Measurements from ENCODE around the gene NEK6.
"Not testable (repeated sequence)": the region's sequence is repeated elsewhere in the genome, so short reads cannot be mapped to it uniquely, and the experiment has no call there.

NEK6 gene

DNA sequence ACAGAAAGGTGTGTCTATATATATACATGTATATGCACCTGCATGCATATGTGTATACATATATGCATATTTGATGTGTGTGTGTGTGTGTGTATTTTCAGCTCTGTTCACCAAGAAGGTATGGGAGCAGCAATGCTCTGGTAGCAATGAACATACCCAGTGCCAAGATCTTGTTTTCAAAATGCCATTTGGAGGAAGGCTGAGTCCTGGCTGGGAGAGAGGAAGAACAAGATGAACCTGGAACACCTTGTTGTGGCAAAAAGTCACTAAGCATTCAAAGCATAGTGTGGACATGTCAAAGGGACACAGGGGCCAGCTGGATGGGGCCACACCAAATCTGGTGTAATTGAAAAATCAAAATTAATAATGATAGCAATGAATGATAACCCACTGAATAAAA, 31.8 kb upstream of the NEK6 start:
- no peak for DNase-seq (ENCODE audit: extremely low read depth in 1 of 2, low read depth in 1 of 2)

DNA sequence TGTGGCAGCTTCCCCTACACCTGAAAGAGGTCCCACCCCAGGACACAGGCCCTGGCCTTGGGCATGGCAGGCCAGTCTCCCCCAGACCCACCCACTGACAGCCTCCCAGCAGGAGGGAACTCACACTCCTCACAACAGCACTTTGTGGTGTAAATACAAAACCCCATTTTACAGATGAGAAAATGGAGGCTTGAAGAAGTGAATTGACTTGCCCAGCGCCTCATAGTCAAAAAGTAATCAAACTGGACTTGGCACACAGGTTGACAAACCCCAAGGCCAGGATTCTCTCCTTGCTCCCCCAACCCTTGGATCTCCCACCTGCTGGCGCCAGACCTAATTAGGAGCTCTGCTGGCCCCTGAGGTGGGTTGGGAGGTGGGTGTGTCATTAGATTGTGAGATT, 29.2 kb upstream of the NEK6 start:
- DNase-seq (ENCODE audit: extremely low read depth in 1 of 2, low read depth in 1 of 2), result no peak

DNA sequence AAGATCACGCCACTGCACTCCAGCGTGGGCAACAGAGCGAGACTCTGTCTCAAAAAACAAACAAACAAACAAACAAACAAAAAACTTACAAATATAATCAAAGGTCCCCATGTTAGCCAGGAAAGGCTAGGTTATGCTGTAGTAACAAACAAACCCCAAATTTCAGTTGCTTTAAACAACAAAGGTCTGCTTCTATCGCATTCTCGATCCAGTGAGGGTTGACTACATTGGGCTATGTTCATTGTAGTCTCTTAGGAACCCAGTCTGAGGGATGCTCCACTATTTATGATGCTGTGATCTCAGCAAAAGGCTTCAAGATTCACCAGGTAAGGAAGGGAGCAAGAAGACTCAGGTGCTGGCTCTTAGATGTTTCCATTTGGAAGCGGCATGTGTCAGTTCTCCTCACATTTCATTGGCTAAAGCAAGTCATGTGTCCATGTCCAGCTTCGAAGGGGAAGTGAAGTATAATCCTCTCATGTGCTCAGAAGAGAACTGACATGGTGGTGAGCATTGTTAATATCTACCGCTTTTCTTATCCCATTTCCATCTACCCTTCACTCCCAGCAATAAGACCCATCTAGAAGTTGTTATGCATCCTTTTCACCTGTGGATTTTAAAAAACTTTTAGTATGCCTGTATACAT, 26.5 kb upstream of the NEK6 start:
- DNase-seq (ENCODE audit: extremely low read depth in 1 of 2, low read depth in 1 of 2), result no peak

DNA sequence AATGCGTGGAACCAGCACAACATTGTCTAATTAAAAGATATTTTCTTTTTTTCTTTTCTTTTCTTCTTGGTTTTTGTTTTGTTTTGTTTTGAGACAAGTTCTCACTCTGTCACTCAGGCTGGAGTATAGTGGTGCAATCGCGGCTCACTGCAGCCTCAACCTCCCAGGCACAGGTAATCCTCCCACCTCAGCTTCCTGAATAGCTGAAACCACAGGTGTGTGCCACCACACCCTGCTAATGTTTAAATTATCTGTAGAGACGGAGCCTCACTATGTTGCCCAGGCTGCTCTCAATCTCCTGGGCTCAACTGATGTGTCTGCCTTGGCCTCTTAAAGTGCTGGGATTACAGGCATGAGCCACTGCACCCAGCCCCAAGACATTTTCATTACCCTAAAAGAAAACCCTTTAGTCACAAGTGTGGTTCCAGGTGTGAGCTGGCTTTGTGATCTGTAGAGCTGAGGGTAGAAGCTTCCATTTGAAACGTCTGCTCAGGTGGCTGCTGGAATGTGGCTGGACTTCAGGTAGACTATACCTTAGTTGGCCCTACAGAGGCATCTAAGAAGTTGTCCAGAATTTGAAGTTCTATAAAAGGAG, 19.1 kb upstream of the NEK6 start:
- DNase-seq (ENCODE audit: extremely low read depth in 1 of 2, low read depth in 1 of 2), result no peak

- DNase-seq (ENCODE audit: extremely low read depth in 1 of 2, low read depth in 1 of 2), result no peak
These were observed 18.3 kb upstream of the NEK6 start for GRCh38 chr9:124239249-124240073.

GRCh38 chr9:124242331-124243194, 15.2 kb upstream of the NEK6 start:
- DNase-seq (ENCODE audit: extremely low read depth in 1 of 2, low read depth in 1 of 2), result no peak

- DNase-seq (ENCODE audit: extremely low read depth in 1 of 2, low read depth in 1 of 2), result not testable (repeated sequence)
These were observed 10.4 kb upstream of the NEK6 start for GRCh38 chr9:124247393-124247792.

GRCh38 chr9:124248066-124248465, 9.7 kb upstream of the NEK6 start:
- no peak for DNase-seq (ENCODE audit: extremely low read depth in 1 of 2, low read depth in 1 of 2)

DNA sequence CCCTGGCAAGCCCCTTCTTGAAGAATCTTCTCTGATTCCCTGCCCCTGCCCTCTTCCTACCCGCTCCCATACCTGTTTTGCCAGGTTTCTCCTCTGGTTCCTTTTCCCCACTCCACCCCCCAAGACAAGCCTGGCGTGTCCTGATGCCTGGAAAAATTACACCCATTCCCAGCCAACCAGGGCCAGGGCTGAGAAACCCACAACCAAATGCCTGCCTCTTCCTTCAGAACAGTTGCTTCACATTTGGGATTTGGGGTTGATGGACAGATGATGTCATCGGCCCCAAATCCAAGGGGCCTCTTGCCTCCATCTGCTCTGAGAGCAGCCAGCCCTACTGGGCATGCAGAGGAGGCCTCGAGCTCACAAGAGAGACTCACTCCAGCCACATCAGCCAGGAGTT, 8.8 kb upstream of the NEK6 start:
- DNase-seq (ENCODE audit: extremely low read depth in 1 of 2, low read depth in 1 of 2), result no peak

- no peak for DNase-seq (ENCODE audit: extremely low read depth in 1 of 2, low read depth in 1 of 2)
These were observed 6.5 kb upstream of the NEK6 start for GRCh38 chr9:124251204-124251603.

DNA sequence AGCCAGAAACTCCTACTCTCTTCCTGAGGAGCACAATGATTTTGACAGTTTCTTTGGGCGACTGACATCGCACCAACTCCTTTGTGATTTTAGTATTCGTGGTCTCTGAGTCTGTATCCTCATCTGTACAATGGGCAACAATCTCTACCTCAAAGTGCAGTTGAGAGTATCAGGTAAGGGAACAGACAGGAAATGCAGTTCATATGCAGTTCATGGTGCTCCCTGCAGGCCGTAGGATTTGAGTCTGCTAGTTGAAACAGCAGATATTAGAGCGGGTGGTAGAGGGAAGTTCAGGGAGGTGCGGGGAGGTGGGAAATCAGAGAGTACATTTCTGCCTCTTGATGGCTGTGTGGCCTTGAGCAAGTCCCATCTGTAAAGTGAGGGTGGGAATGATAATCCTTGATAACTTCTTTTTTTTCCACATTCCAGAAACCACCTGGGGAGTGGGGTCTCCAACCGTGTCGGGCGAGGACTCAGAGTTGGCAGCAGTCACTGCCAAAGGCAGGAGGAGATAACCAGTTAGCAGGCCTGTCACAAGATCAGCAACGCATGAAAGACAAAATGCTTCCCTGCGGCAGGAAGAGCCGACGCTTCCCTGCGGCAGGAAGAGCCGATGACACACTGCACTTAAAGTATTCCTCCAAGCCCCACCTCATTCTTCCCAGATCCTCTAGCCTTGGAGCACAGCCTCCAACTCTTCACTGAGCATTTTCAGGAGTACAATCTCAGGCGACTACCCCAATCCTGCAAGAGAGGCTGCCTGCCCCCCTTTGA, 6.0 kb upstream of the NEK6 start:
- DNase-seq (ENCODE audit: extremely low read depth in 1 of 2, low read depth in 1 of 2), result no peak

- DNase-seq (ENCODE audit: extremely low read depth in 1 of 2, low read depth in 1 of 2), result not testable (repeated sequence)
These were observed 4.9 kb upstream of the NEK6 start for GRCh38 chr9:124252878-124253277.

GRCh38 chr9:124254261-124254682, 3.5 kb upstream of the NEK6 start:
- peak; percentile 22 to 69 for DNase-seq (ENCODE audit: extremely low read depth in 1 of 2, low read depth in 1 of 2)

- DNase-seq (ENCODE audit: extremely low read depth in 1 of 2, low read depth in 1 of 2), result no peak
These were observed 2.5 kb upstream of the NEK6 start for GRCh38 chr9:124255222-124255621.

DNA sequence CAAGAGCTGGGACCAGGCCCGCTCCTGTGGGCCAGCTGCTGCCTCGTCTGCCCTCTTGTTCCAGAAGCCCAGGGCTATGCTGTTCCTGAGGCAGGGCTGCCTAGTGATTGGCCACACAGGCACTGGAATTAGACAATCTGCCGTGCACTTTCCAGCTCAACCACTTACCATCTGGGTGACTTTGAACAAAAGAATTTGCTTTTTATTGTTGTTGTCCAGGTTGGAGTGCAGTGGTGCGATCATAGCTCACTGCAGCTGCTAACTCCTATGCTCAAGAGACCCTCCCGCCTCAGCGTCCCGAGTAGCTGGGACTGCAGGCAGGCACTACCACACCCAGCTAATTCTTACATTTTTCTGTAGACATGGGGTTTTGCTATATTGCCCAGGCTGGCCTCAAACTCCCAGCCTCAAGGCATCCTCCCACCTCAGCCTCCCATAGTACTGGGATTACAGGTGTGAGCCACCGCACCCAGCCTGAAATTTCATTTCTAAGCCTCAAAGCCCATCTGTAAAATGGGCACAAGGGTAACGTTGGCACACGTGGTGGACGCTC, 1.2 kb upstream of the NEK6 start:
- no peak for DNase-seq (ENCODE audit: extremely low read depth in 1 of 2, low read depth in 1 of 2)

GRCh38 chr9:124257070-124257843, 492 bp upstream of the NEK6 start:
- DNase-seq (ENCODE audit: extremely low read depth in 1 of 2, low read depth in 1 of 2), result no peak

GRCh38 chr9:124258607-124259157, 933 bp downstream of the NEK6 start:
- no peak for DNase-seq (ENCODE audit: extremely low read depth in 1 of 2, low read depth in 1 of 2)

- DNase-seq (ENCODE audit: extremely low read depth in 1 of 2, low read depth in 1 of 2), result no peak
These were observed 1.5 kb downstream of the NEK6 start for GRCh38 chr9:124259158-124259808.
